Duodenal mucosa (tissue), 2 donors: Measurements from ENCODE around the gene MATCAP1.

Experiments used
- H3K27ac ChIP-seq: one replicate; pipeline ENCODE4 v1.7.0; 2013; ENCODE audit warnings: low read depth, low read length
- H3K27me3 ChIP-seq, 2 donors: one replicate each; pipeline ENCODE4 v1.7.0; 2013; ENCODE audit warnings: low read length in 2 of 2, control low read depth in 1 of 2; ENCODE audit not compliant: insufficient read depth in 2 of 2, control insufficient read depth in 1 of 2
- H3K36me3 ChIP-seq, 2 donors: one replicate each; pipeline ENCODE4 v1.7.0; 2013; ENCODE audit warnings: low read length in 2 of 2, control low read depth in 1 of 2; ENCODE audit not compliant: insufficient read depth in 2 of 2, control insufficient read depth in 1 of 2
- H3K4me1 ChIP-seq, 2 donors: one replicate each; pipeline ENCODE4 v1.7.0; 2013; ENCODE audit warnings: low read length in 2 of 2, control low read depth in 1 of 2; ENCODE audit not compliant: insufficient read depth in 2 of 2, control insufficient read depth in 1 of 2
- H3K4me3 ChIP-seq, 2 donors: one replicate each; pipeline ENCODE4 v1.7.0; 2013; ENCODE audit warnings: low read length in 2 of 2, low read depth in 1 of 2
- H3K9ac ChIP-seq, 2 donors: one replicate each; pipeline ENCODE4 v1.7.0; 2013; ENCODE audit warnings: low read length in 2 of 2, low read depth in 1 of 2
- H3K9me3 ChIP-seq, 2 donors: one replicate each; pipeline ENCODE4 v1.7.0; 2013; ENCODE audit warnings: low read length in 2 of 2, control low read depth in 1 of 2; ENCODE audit not compliant: control insufficient read depth in 1 of 2

Gene MATCAP1

DNA sequence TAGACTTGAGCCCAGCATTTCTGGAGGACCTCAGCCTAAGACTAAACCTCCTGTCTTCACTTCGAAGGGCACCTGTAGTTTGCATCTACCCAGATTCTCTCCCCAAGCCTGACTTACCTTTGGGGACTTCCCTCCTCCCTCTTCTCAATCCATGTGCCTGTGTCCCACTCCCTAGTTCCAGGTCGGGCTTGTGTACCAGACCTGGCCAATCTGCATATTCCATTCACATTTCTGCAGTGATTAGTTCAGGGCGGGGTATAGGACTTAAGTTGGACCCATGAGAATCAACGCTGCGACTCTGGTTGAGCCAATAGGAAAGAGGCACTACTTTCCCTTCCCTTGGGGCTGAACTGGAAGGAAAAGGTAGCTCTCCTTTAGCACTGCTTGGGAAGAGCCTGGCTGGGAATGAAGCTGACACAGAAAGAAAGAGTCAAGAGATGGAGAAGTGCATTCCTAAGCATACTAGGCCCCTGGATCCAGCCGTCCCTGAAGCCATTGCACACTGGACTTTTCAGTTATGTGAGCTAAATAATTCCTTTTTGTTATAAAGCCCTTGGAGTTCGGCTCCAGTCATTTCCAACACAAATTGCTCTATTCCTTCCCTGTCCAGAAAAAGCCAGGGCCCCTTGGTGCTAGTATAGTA, 26.5 kb downstream of the MATCAP1 start:
- H3K27me3 ChIP-seq: peaks cover 4 to 8% of the 10 kb centered on the region in 2 donors

GRCh38 chr16:67156143-67156844, 27.5 kb downstream of the MATCAP1 start:
- no peak overlapping the region for H3K9ac ChIP-seq
- H3K4me1 ChIP-seq: peaks cover 32 to 44% of the 10 kb centered on the region in 2 donors

More for the DNA sequence above, 26.5 kb downstream of the MATCAP1 start:
- no peaks in the 10 kb centered on the region for H3K36me3 ChIP-seq
- H3K4me3 ChIP-seq: no peak overlapping the region
- no peak overlapping the region for H3K9ac ChIP-seq
- H3K9me3 ChIP-seq: no peaks in the 10 kb centered on the region
- peaks cover 38 to 46% of the 10 kb centered on the region in 2 donors for H3K4me1 ChIP-seq
- no peak overlapping the region for H3K27ac ChIP-seq

GRCh38 chr16:67155295-67156142, 28.2 kb downstream of the MATCAP1 start:
- Histone ChIP-seq H3K9me3 (no peaks in the 10 kb centered on the region), H3K27me3 (no peaks in the 10 kb centered on the region)

More at GRCh38 chr16:67156143-67156844, 27.5 kb downstream of the MATCAP1 start:
- Histone ChIP-seq H3K9me3 (no peaks in the 10 kb centered on the region), H3K27me3 (no peaks in the 10 kb centered on the region), H3K27ac (no peak overlapping the region), H3K36me3 (no peaks in the 10 kb centered on the region), H3K4me3 (peak overlapping the region in 1 of 2 donors; percentile 28)

GRCh38 chr16:67154578-67155294, 29.0 kb downstream of the MATCAP1 start:
- Histone ChIP-seq H3K4me3 (peak overlapping the region; percentile 21 to 29), H3K9me3 (no peaks in the 10 kb centered on the region), H3K27ac (no peak overlapping the region), H3K36me3 (no peaks in the 10 kb centered on the region), H3K27me3 (no peaks in the 10 kb centered on the region), H3K4me1 (peaks cover 30 to 46% of the 10 kb centered on the region in 2 donors), H3K9ac (no peak overlapping the region)

More at GRCh38 chr16:67155295-67156142, 28.2 kb downstream of the MATCAP1 start:
- peaks cover 30 to 47% of the 10 kb centered on the region in 2 donors for H3K4me1 ChIP-seq
- no peak overlapping the region for H3K27ac ChIP-seq
- H3K4me3 ChIP-seq: peak overlapping the region; percentile 28 to 29
- no peak overlapping the region for H3K9ac ChIP-seq
- no peaks in the 10 kb centered on the region for H3K36me3 ChIP-seq

DNA sequence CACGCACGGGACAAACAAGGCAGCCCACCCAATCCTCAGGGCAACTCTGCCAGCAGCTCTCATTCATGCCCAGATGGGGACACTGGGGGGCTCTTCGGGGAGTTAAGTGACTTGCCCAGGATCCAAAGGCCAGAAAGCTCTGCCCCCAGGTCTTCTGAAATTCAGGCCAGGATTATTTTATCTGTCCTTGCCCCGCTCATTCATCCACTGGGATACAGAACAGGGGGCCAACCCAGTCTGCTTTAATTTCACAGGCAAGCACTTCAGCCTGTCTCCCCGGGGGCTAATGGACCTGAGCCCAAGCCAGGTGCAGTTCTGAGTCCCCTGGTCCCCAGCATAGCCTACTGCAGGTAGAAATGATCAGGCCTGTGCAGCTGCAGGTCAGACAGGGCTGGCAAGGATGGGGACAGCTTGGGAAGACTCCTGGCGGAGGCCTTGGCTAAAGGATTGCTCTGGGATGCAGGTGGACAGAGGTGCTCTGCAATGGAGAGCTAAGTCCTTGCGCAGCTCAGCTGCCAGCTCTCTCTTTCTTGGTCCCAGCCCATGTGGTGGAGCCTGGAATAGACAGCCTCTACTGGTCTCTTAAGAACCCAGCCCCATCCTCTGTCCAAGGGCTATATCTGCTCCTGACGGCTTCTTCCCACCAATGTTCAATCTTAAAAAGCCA, 32.2 kb downstream of the MATCAP1 start:
- no peak overlapping the region for H3K27ac ChIP-seq
- peaks cover 3 to 23% of the 10 kb centered on the region in 2 donors for H3K36me3 ChIP-seq
- H3K9me3 ChIP-seq: no peaks in the 10 kb centered on the region
- peak overlapping the region; percentile 59 to 73 for H3K4me3 ChIP-seq
- no peaks in the 10 kb centered on the region for H3K27me3 ChIP-seq
- peaks cover 12 to 25% of the 10 kb centered on the region in 2 donors for H3K4me1 ChIP-seq
- peak overlapping the region; percentile 38 to 58 for H3K9ac ChIP-seq

DNA sequence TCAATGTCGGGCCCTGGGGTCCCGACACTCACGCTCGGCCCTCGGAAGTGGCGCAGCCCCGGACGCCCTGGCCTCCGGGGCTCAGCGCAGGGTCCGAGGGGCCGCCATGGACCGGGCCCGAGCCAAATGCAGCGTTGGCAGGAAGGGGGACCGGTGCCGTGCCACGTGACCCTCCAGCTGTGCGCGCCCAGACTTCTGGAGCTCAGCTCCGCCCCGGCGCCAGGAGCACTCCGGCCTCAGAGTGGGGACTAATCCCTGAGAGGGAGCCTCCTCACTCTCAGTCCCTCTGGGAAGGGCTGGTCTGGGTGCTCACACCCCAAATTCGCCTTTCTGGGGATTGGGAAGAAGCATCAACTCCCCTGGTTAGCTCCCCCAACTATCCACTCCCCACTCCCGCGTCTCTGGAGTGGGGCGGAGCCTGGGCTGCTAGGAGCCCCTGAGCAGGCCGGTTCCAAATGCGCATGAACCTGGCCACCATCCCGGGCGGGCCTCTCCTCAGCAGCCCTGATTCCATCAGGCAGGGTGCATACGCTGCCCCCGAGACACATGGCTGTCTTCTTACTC, 32.8 kb downstream of the MATCAP1 start, which contains the start of gene B3GNT9:
TSS of gene B3GNT9 (minus strand) at position 166 of the 564 bp plus-strand sequence. CDS start 513 bp downstream, outside the sequence.
- peak within 1 kb of the TSS; percentile 51 to 58 for H3K9ac ChIP-seq
- H3K4me1 ChIP-seq: peaks cover 6 to 18% of the 10 kb centered on the region in 2 donors
- H3K4me3 ChIP-seq: peak within 1 kb of the TSS; percentile 59 to 73
- peak within 1 kb of the TSS; percentile 51 for H3K27ac ChIP-seq
- H3K36me3 ChIP-seq: peaks cover 4 to 30% of the 10 kb centered on the region in 2 donors
- H3K27me3 ChIP-seq: no peaks in the 10 kb centered on the region
- H3K9me3 ChIP-seq: no peaks in the 10 kb centered on the region

DNA sequence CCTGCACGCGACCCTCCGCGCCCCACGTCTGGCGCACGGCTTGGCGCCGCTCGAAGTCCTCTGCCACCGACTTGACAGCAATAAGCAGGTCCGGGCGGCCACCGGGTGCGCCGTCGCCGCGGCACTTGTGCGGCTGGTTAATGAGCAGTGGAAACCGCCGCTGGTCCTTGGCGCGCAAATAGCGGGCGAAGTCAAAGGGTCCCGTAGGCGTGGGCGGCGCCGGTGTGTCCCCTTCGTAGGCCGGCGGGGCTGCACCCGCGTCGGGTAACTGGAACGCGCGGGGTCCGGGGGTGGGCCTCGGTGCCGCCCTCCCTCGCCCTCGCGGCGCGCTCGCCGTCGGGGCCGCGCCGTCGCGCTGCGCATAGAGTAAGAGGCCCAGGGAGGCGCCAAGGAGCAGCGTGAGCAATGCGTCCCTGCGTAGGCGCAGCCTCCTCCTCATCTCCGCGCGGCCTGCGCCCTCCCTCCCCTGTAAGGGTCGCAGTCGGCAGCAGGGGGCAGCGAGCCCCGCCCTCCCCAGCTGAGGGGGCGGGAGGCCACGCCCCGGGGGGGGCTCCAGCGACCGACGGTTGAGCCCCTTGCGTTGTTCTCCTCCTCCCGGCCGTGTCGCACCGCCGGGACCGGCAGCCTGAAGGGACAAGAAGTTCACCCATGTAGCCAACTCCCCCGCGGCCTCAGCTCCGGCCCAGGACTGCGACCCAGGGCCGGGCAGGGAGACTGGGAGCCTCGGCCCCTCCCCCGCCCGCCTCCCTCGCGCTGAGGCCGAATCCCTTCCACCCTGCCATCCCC, 33.5 kb downstream of the MATCAP1 start:
- H3K9ac ChIP-seq: peak overlapping the region; percentile 51 to 58
- H3K27me3 ChIP-seq: no peaks in the 10 kb centered on the region
- H3K36me3 ChIP-seq: peaks cover 6 to 35% of the 10 kb centered on the region in 2 donors
- H3K9me3 ChIP-seq: no peaks in the 10 kb centered on the region
- peak overlapping the region; percentile 59 to 73 for H3K4me3 ChIP-seq
- peaks cover 0 to 13% of the 10 kb centered on the region in 2 donors for H3K4me1 ChIP-seq
- peak overlapping the region; percentile 51 for H3K27ac ChIP-seq

- Histone ChIP-seq H3K4me3 (no peak overlapping the region), H3K36me3 (peaks cover 11 to 43% of the 10 kb centered on the region in 2 donors)
These were observed 34.3 kb downstream of the MATCAP1 start for GRCh38 chr16:67149276-67150046.

More at GRCh38 chr16:67149276-67150046, 34.3 kb downstream of the MATCAP1 start:
- no peak overlapping the region for H3K27ac ChIP-seq
- H3K4me1 ChIP-seq: peaks cover 0 to 10% of the 10 kb centered on the region in 2 donors
- no peak overlapping the region for H3K9ac ChIP-seq
- no peaks in the 10 kb centered on the region for H3K27me3 ChIP-seq
- no peaks in the 10 kb centered on the region for H3K9me3 ChIP-seq
